Osteoblast (primary cell): ENCODE results near the gene HIBADH. TPM values are rescaled to one million over a fixed set of nuclear protein-coding genes. Genes with fewer than 3 reads are reported as not detected.

ENCODE experiments used
- DNase-seq: peaks from one replicate; pipeline ENCODE4 v3.0.0; 2011; ENCODE audit warnings: low spot score, mixed read lengths; ENCODE audit not compliant: insufficient read length; ENCODE audit errors: missing footprints
- H2AFZ ChIP-seq: 2 replicates; pipeline ENCODE4 v1.6.0; 2011; ENCODE audit warnings: mild to moderate bottlenecking, low read length
- H3K27ac ChIP-seq: 2 replicates; pipeline ENCODE4 v1.5.1; 2011; ENCODE audit warnings: mild to moderate bottlenecking, low read depth, low read length, moderate library complexity
- H3K27me3 ChIP-seq: 2 replicates; pipeline ENCODE4 v1.6.0; 2012; ENCODE audit warnings: mild to moderate bottlenecking, control low read depth, inconsistent platforms, low read length, moderate library complexity; ENCODE audit not compliant: insufficient read depth
- H3K36me3 ChIP-seq: 2 replicates; pipeline ENCODE4 v1.5.1; 2011; ENCODE audit warnings: mild to moderate bottlenecking, low read length, control low read depth, moderate library complexity; ENCODE audit not compliant: insufficient read depth
- H3K4me1 ChIP-seq: 2 replicates; pipeline ENCODE4 v1.5.1; 2011; ENCODE audit warnings: mild to moderate bottlenecking, low read length, control low read depth, moderate library complexity; ENCODE audit not compliant: insufficient read depth
- H3K4me2 ChIP-seq: 2 replicates; pipeline ENCODE4 v1.6.0; 2011; ENCODE audit warnings: mild to moderate bottlenecking, low read length; ENCODE audit not compliant: insufficient read depth
- H3K4me3 ChIP-seq: fragments of 200-600 bp; sonication (generic); 3 replicates; pipeline ENCODE4 v1.5.1; 2012; ENCODE audit warnings: mild to moderate bottlenecking, low read length, inconsistent platforms; ENCODE audit not compliant: insufficient read depth
- H3K79me2 ChIP-seq: 2 replicates; pipeline ENCODE4 v1.6.0; 2012; ENCODE audit warnings: mild to moderate bottlenecking, low read length, control low read depth, inconsistent platforms; ENCODE audit not compliant: insufficient read depth
- H3K9me3 ChIP-seq: 2 replicates; pipeline ENCODE4 v1.5.1; 2011; ENCODE audit warnings: low read depth, low read length, control low read depth
- H4K20me1 ChIP-seq: 2 replicates; pipeline ENCODE4 v1.6.0; 2012; ENCODE audit warnings: mild to moderate bottlenecking, low read length, control low read depth; ENCODE audit not compliant: insufficient read depth
- total RNA-seq: library from RNA; depleted of rRNA; stranded (reverse); fragments of >200 nt; gene quantifications from 2 replicates; pipeline ENCODE4 v1.2.3, GENCODE V29; 2012
- TF ChIP-seq, protein P1 (sequence below): IDR thresholded peaks from 2 replicates; pipeline ENCODE4 v1.5.1; 2011; ENCODE audit warnings: mild to moderate bottlenecking, low read depth, low read length, moderate library complexity; ENCODE audit errors: extremely low read depth

HIBADH gene
- total RNA-seq, 1 donor = 76.0 TPM

GRCh38 chr7:27520815-27521790 is 141.6 kb downstream of the HIBADH start:
- DNase-seq = peak; percentile 58
- H3K9me3 ChIP-seq = no peaks in the 10 kb centered on the region
- no peak overlapping the region for H3K4me2 ChIP-seq
- no peak overlapping the region for H2AFZ ChIP-seq
- peaks cover 4% of the 10 kb centered on the region for H3K4me1 ChIP-seq
- H3K36me3 ChIP-seq = peaks cover 8% of the 10 kb centered on the region
- H3K27ac ChIP-seq = no peak overlapping the region
- no peak overlapping the region for H3K4me3 ChIP-seq
- no peaks in the 10 kb centered on the region for H3K27me3 ChIP-seq
- no peaks in the 10 kb centered on the region for H3K79me2 ChIP-seq
- TF ChIP-seq, protein P1, sequence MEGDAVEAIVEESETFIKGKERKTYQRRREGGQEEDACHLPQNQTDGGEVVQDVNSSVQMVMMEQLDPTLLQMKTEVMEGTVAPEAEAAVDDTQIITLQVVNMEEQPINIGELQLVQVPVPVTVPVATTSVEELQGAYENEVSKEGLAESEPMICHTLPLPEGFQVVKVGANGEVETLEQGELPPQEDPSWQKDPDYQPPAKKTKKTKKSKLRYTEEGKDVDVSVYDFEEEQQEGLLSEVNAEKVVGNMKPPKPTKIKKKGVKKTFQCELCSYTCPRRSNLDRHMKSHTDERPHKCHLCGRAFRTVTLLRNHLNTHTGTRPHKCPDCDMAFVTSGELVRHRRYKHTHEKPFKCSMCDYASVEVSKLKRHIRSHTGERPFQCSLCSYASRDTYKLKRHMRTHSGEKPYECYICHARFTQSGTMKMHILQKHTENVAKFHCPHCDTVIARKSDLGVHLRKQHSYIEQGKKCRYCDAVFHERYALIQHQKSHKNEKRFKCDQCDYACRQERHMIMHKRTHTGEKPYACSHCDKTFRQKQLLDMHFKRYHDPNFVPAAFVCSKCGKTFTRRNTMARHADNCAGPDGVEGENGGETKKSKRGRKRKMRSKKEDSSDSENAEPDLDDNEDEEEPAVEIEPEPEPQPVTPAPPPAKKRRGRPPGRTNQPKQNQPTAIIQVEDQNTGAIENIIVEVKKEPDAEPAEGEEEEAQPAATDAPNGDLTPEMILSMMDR = no peak
- H4K20me1 ChIP-seq = no peaks in the 10 kb centered on the region

- TF ChIP-seq, protein P1 = no peak
- Histone ChIP-seq H3K9me3 (no peaks in the 10 kb centered on the region), H3K36me3 (no peaks in the 10 kb centered on the region), H3K4me3 (no peak overlapping the region), H3K27me3 (no peaks in the 10 kb centered on the region), H4K20me1 (no peaks in the 10 kb centered on the region), H3K4me1 (peaks cover 4% of the 10 kb centered on the region), H3K27ac (no peak overlapping the region), H3K79me2 (no peaks in the 10 kb centered on the region), H3K4me2 (no peak overlapping the region), H2AFZ (no peak overlapping the region)
- no peak for DNase-seq
These were observed 142.8 kb downstream of the HIBADH start for GRCh38 chr7:27519793-27520469.

DNA sequence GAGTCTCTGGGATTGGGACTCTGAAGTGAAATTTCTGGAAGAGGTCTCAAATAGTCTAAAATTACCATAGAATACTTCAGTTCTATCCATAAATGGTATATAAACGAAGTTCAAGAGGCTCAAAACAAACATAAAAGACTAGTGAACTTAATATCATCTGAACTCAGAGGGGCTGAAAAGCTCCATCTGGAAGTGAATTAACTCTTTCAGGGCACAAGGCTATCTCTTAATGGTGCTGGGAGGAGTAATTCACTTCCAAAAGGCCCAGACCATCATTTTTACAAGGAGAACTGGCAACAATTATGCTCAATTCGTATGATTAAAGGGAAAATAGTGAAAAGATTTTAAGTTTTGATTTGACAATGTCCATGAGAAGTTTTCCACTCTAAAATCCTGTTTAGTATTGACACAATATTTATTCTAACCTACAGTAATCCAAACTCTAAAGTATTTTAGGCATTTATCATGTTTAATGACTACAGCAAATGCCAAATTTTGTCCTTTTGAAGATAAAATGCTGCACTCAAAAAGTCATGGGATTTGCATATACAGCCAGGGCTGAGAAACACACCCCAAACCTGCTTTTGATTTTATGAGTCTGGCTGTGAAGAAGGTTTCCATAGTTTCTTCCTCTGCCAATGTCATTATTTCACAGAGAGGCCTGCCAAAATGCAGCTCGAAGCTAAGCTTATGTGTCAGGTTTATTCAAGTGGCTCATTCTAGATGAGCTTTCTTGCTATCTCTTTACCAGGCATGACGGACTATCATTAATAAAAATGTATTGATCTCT is 143.9 kb downstream of the HIBADH start:
- TF ChIP-seq, protein P1 = no peak
- no peaks in the 10 kb centered on the region for H3K36me3 ChIP-seq
- no peak overlapping the region for H3K4me3 ChIP-seq
- no peaks in the 10 kb centered on the region for H4K20me1 ChIP-seq
- H3K79me2 ChIP-seq = no peaks in the 10 kb centered on the region
- H3K4me1 ChIP-seq = peaks cover 4% of the 10 kb centered on the region
- H3K4me2 ChIP-seq = no peak overlapping the region
- H3K27me3 ChIP-seq = no peaks in the 10 kb centered on the region
- DNase-seq = no peak
- H3K27ac ChIP-seq = no peak overlapping the region
- no peak overlapping the region for H2AFZ ChIP-seq
- H3K9me3 ChIP-seq = no peaks in the 10 kb centered on the region
